Measurements from ENCODE around the gene COX18. TPM values are rescaled to one million over a fixed set of nuclear protein-coding genes. Genes with fewer than 3 reads are reported as not detected.

Gene COX18
- total and polyA plus RNA-seq, 2 donors = 10.5 to 19.9 TPM

DNA sequence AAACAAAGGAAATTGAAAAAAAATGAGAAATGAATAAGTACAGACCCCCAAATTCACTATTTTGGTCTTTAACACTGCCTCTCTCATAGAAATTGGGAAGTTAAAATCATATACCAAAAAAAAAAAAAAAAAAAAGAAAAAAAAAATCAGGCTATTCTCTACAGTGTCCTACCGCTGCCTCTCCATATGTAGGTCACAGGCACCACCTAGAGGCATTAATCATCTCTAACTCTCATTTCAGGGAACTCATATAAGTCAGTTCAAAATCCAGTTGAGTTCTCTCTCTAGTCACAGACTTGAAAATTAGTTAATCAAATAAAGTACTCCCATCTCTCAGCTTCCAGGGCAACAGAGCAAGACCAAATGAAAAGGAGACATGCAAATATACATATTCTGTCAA, 47.9 kb downstream of the COX18 start:
- Histone ChIP-seq H3K27ac (ENCODE audit: low read depth) (no peak overlapping the region), H3K4me1 (ENCODE audit: insufficient read depth) (no peaks in the 10 kb centered on the region), H3K36me3 (ENCODE audit: insufficient read depth) (no peaks in the 10 kb centered on the region), H3K4me3 (ENCODE audit: low read depth, low read length) (no peak overlapping the region)
- DNase-seq (ENCODE audit: extremely low spot score) = peak; percentile 18
- 30% methylated on average over 1 of the region's 1 CpG for whole genome bisulfite sequencing

DNA sequence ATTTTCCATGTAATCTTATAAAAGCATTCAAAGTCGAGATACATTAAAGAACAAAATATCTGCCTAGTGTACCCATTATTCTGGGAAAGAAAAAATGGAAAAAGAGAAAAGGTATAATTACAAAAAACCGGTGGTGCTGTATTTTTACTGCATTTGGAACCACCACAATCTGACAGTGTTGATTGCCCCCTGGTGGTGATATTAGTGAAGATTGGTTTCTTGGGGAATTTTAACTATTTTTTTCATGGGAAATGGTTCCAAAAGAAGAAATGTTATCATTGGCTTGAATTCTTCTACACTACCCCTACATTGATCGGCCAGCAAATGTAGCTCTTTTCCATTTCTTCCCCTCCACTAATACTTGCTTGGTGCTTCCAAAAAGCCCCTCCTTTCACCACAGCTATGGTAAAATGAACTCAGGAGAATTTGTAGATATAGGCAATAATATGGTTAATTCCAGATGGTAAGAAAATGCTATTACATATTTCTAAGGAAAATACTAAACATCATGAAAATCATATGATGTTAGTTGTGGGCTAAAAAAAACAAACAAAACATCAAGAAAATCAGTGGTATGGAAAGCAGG, 50.0 kb downstream of the COX18 start:
- peak; percentile 13 for DNase-seq (ENCODE audit: extremely low spot score)
- WGBS = 2% methylated on average over 3 of the region's 3 CpGs
- Histone ChIP-seq H3K27ac (ENCODE audit: low read depth) (no peak overlapping the region), H3K36me3 (ENCODE audit: insufficient read depth) (no peaks in the 10 kb centered on the region), H3K4me1 (ENCODE audit: insufficient read depth) (no peaks in the 10 kb centered on the region), H3K4me3 (ENCODE audit: low read depth, low read length) (no peak overlapping the region)

DNA sequence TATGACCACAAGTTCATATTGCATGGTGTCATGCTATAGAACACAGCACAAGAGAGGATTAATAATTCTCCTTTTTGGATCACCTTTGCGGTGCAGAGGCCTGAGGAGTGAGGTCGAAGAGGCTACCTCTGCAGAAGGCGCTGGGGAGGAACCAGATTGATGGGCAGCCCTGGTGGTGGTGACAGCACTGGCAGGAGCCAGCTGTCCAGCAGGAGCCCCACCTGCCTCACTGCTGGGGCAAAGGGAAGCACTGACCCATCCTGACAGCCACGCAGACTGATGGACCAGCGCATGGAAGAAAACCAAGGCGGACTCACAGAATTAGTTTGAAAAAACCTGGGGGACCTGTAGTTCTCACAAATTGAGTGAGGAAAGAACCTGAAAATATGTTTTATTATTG, 50.9 kb downstream of the COX18 start:
- WGBS = 90% methylated on average over 6 of the region's 6 CpGs
- DNase-seq (ENCODE audit: extremely low spot score) = no peak
- Histone ChIP-seq H3K36me3 (ENCODE audit: insufficient read depth) (no peaks in the 10 kb centered on the region), H3K4me1 (ENCODE audit: insufficient read depth) (no peaks in the 10 kb centered on the region), H3K4me3 (ENCODE audit: low read depth, low read length) (no peak overlapping the region), H3K27ac (ENCODE audit: low read depth) (no peak overlapping the region)

DNA sequence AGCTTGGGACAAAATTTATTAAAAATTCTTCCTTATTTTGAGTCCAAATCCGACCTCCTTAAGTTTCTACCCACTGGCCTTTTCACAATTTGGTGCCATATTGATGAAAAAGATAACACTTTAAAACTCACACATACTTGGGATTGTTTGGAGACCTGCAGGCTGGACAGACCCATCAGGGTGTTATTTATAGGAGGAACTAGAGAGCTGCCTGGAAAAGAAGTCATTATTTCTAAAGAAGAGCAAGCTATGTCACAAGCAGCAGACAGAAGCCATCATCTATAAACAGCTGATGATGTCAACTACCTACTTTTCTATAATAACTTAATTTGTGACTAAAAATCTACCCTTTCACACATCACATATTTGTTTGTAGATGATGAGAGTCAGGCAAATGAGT, 56.2 kb downstream of the COX18 start:
- WGBS = 85% methylated on average over 1 of the region's 1 CpG
- no peak for DNase-seq (ENCODE audit: extremely low spot score)
- Histone ChIP-seq H3K4me3 (ENCODE audit: low read depth, low read length) (no peak overlapping the region), H3K4me1 (ENCODE audit: insufficient read depth) (no peaks in the 10 kb centered on the region), H3K27ac (ENCODE audit: low read depth) (no peak overlapping the region), H3K36me3 (ENCODE audit: insufficient read depth) (no peaks in the 10 kb centered on the region)

DNA sequence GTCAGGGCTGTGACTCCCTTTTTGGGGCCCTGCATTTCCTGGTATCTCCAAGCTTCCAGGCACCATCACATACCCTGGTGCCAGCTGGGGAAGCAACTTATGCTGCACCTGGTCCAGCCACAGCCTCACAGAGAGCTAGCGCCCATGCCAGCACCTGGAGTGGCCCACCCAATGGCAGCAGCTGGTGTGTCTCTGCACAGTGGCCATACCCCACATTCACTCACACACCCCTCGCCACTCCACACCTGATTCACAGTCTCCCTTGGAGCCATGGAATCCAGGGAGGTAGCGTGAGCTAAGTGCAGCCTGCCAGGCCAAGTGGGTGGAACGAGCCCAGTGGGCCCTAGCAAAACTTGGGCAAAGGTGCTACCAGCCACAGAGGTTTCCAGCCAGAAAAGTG, 56.8 kb downstream of the COX18 start:
- no peaks in the 10 kb centered on the region for H3K4me1 ChIP-seq (ENCODE audit: insufficient read depth)
- H3K36me3 ChIP-seq (ENCODE audit: insufficient read depth) = no peaks in the 10 kb centered on the region
- no peak for DNase-seq (ENCODE audit: extremely low spot score)
- no peak overlapping the region for H3K4me3 ChIP-seq (ENCODE audit: low read depth, low read length)
- 90% methylated on average over 4 of the region's 4 CpGs for WGBS
- no peak overlapping the region for H3K27ac ChIP-seq (ENCODE audit: low read depth)

DNA sequence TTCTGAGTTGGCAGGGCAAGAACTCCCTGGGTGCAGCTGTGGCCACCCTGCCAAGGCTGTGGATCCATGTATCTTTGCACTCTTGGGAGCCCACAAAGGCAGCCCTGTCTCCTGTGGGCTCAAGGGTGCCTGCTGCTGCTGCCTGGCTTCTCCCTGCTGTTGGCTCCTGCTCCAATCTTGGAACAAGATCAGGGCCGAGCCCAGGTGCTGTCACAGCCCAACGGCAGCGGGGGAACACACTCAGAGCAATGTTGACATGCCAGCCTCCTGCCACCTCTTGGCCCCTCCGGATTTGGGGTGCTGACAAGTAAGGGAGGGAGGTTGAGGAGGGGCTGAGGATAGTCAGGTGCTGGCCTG, 57.9 kb downstream of the COX18 start:
- H3K36me3 ChIP-seq (ENCODE audit: insufficient read depth) = no peaks in the 10 kb centered on the region
- WGBS = 91% methylated on average over 4 of the region's 4 CpGs
- no peaks in the 10 kb centered on the region for H3K4me1 ChIP-seq (ENCODE audit: insufficient read depth)
- no peak overlapping the region for H3K4me3 ChIP-seq (ENCODE audit: low read depth, low read length)
- DNase-seq (ENCODE audit: extremely low spot score) = no peak
- H3K27ac ChIP-seq (ENCODE audit: low read depth) = no peak overlapping the region

DNA sequence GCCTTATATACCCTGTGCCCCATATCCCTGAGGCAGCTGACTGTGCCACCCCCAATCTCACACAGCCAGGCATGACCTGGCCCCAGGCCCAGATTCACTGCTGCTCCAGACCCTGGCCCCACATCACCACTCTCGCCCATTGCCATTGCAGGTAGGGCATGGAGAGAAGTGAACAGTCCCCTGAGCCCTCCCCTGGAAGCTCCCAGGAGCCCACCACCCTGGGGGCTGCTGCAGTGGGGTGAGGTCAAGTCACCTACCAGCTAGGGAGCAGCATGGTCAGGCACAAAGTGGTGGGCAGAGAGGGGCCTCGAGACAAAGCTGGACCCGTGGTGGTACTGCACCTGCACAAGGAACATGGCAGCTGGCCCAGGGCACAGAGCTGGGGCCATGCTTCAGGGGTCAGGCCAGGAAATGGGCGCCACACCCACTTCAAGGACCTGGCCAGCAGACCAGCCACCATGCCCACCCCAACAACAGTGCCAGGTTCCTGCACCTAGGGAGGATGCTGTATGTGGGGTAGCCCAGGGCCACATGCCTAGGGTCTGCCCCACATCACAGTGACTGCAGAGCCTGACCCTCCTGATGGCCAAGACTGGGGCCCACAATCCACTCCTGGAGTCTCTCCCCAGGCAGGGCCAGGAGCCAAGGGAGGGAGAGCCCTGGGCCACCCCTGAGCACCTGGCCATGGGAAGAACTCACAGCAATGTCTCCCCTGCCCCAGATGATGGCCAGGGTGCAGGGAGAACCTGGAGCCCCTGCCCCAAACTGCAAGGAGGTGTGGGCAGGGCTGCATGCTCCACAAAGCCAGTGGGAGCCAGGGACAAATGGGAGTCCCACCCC, 58.5 kb downstream of the COX18 start:
- Histone ChIP-seq H3K4me3 (ENCODE audit: low read depth, low read length) (no peak overlapping the region), H3K4me1 (ENCODE audit: insufficient read depth) (no peaks in the 10 kb centered on the region), H3K27ac (ENCODE audit: low read depth) (no peak overlapping the region), H3K36me3 (ENCODE audit: insufficient read depth) (no peaks in the 10 kb centered on the region)
- DNase-seq (ENCODE audit: extremely low spot score) = no peak
- WGBS = 93% methylated on average over 4 of the region's 4 CpGs

DNA sequence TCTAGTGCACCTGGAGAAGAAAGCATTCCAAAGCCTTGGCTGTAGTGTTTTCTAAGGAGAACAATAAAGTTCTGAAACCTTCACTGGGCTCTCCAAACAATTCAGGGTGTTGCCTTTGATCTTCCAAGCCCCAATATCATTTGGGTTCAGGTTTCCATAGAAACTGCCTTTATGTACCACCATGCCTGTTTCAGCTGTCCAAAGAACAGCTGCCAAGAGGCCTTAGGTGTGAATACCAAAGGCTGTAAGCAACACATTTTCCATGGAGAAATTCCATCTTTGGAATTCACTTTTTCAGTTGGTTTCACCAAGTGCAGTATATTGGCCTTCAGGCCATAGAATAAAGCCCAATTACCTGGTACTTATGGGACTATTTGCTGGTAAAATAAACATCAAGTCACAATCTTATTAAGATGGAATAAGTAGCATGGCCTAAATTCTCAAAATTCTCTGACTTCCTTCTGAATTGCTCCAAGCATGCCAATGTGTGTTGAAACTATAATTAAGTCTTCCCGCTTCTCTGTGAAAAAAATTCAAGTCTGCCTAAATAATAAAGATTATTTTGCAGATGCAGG, 61.9 kb downstream of the COX18 start:
- H3K4me1 ChIP-seq (ENCODE audit: insufficient read depth) = no peaks in the 10 kb centered on the region
- 95% methylated on average over 1 of the region's 1 CpG for WGBS
- no peak overlapping the region for H3K27ac ChIP-seq (ENCODE audit: low read depth)
- no peak for DNase-seq (ENCODE audit: extremely low spot score)
- no peaks in the 10 kb centered on the region for H3K36me3 ChIP-seq (ENCODE audit: insufficient read depth)
- no peak overlapping the region for H3K4me3 ChIP-seq (ENCODE audit: low read depth, low read length)

DNA sequence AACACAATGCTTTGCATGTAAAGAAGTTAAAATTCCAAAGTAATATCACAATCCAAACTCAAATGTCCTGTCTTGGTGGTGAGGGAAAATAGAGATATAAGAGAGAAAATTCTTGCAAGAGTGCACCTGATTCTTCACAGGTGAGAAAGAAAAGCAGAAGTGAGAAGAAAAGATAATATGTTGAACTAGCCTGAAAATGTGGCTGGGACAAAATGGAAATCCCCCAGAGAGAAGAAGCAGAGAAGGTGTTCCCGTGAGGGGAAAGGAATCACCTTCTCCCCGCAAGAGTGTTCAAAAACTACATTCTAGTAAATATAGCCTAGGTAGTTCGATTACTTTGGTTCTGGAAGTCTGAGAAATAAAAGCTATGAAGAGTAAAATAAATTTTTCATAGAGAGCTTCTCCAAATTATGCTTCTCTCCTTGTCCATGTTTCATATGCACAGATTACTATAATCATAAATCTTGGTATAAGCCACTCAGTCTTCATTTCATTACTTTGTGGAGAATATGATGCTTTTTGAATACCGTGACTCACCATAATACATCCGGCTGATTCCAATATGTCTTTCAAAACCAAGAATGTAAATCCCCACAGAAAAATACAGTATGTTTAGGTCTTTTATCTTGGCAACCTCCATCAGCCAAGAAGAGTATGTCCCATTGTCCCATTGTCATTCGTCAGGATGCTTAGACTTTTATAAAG, 63.1 kb downstream of the COX18 start:
- WGBS = 88% methylated on average over 6 of the region's 6 CpGs
- Histone ChIP-seq H3K36me3 (ENCODE audit: insufficient read depth) (no peaks in the 10 kb centered on the region), H3K27ac (ENCODE audit: low read depth) (no peak overlapping the region), H3K4me3 (ENCODE audit: low read depth, low read length) (no peak overlapping the region), H3K4me1 (ENCODE audit: insufficient read depth) (no peaks in the 10 kb centered on the region)
- DNase-seq (ENCODE audit: extremely low spot score) = no peak

DNA sequence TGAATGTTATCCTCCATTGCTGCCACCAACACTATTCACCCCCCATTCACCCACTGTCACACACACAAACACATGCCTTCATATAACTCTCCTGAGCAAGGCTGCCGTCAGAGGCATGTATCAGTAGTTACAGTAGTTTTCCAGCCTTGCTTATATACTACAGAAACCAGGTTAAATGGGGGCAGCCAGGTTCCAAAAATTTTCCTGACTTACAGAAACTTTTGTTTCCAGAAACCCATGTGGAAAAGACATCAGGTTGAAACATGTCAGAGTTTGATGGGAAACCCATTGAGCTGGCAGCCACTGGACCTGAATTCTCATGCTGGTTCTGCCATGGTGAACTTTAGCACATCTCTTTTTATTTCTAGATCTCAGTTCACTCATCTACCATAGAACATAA, 64.0 kb downstream of the COX18 start:
- no peaks in the 10 kb centered on the region for H3K4me1 ChIP-seq (ENCODE audit: insufficient read depth)
- WGBS = 67% methylated on average over 1 of the region's 1 CpG
- DNase-seq (ENCODE audit: extremely low spot score) = no peak
- H3K4me3 ChIP-seq (ENCODE audit: low read depth, low read length) = no peak overlapping the region
- no peaks in the 10 kb centered on the region for H3K36me3 ChIP-seq (ENCODE audit: insufficient read depth)
- no peak overlapping the region for H3K27ac ChIP-seq (ENCODE audit: low read depth)

Small RNA genes within 50 kb of the gene (small RNA-seq; reads per million reads assigned to genes)
- gene RNU6ATAC5P = not detected

Other genes with a start within 250 kb of the COX18 start
- gene ANKRD17, start 189.1 kb upstream of the COX18 start, total RNA-seq = 74.8 TPM
- gene ANKRD17, start 189.1 kb upstream of the COX18 start, polyA plus RNA-seq = 18.3 TPM